Fibroblast of the aortic adventitia (primary cell): ENCODE results near the gene GKN2. TPM values are rescaled to one million over a fixed set of nuclear protein-coding genes. Genes with fewer than 3 reads are reported as not detected.

ENCODE experiments used
- DNase-seq: peaks from one replicate; pipeline ENCODE4 v3.0.0-alpha.2; 2010; ENCODE audit warnings: low read depth
- H3K4me3 ChIP-seq: 2 replicates; pipeline ENCODE4 v1.5.1; 2011; ENCODE audit warnings: low read depth, mild to moderate bottlenecking, control low read depth, low read length, moderate library complexity
- CTCF ChIP-seq: IDR thresholded peaks from 2 replicates; pipeline ENCODE4 v1.5.1; 2011; ENCODE audit warnings: mild to moderate bottlenecking, low read length, control low read depth, inconsistent platforms; ENCODE audit not compliant: insufficient read depth
- total RNA-seq: library from RNA; depleted of rRNA; stranded (reverse); fragments of >200 nt; gene quantifications from 2 replicates; pipeline ENCODE4 v1.2.3, GENCODE V29; 2012; ENCODE audit warnings: low replicate concordance

Gene GKN2
- total RNA-seq, 1 donor, result not detected

GRCh38 chr2:68992341-68992740 lies 39.6 kb upstream of the GKN2 start:
- H3K4me3 ChIP-seq, result no peak overlapping the region
- no peak for DNase-seq
- TF ChIP-seq CTCF, result no peak

- DNase-seq, result no peak
- H3K4me3 ChIP-seq, result no peak overlapping the region
- no peak for TF ChIP-seq CTCF
These were observed 36.3 kb upstream of the GKN2 start for GRCh38 chr2:68989035-68989434.

GRCh38 chr2:68987021-68987503 lies 34.4 kb upstream of the GKN2 start:
- no peak for TF ChIP-seq CTCF
- peak; percentile 35 for DNase-seq
- H3K4me3 ChIP-seq, result no peak overlapping the region

GRCh38 chr2:68980956-68981355 lies 28.3 kb upstream of the GKN2 start:
- no peak for DNase-seq
- TF ChIP-seq CTCF, result no peak

GRCh38 chr2:68978098-68978497 lies 25.4 kb upstream of the GKN2 start:
- no peak overlapping the region for H3K4me3 ChIP-seq
- DNase-seq, result no peak
- TF ChIP-seq CTCF, result no peak

More at GRCh38 chr2:68980956-68981355, 28.3 kb upstream of the GKN2 start:
- no peak overlapping the region for H3K4me3 ChIP-seq

- H3K4me3 ChIP-seq, result no peak overlapping the region
- no peak for DNase-seq
- no peak for TF ChIP-seq CTCF
These were observed 24.8 kb upstream of the GKN2 start for GRCh38 chr2:68977453-68977852.

GRCh38 chr2:68975844-68976243 lies 23.2 kb upstream of the GKN2 start:
- H3K4me3 ChIP-seq, result no peak overlapping the region
- no peak for DNase-seq
- TF ChIP-seq CTCF, result no peak
